GM12865 (cell line): Measurements from ENCODE around the gene CDH13.
A peak's percentile ranks its signal among the peaks of the same experiment; 100 is the strongest.

Experiments used
- DNase-seq: peaks from one replicate; pipeline ENCODE4 v3.0.0; 2010; ENCODE audit warnings: low read depth
- H3K4me3 ChIP-seq: 2 replicates; pipeline ENCODE4 v1.5.1; 2011; ENCODE audit warnings: mild to moderate bottlenecking, low read depth, low read length, control low read depth
- TF ChIP-seq, protein P1 (sequence below): IDR thresholded peaks from 2 replicates; pipeline ENCODE4 v1.5.1; 2011; ENCODE audit warnings: low read length, control low read depth, low read depth, inconsistent platforms; ENCODE audit not compliant: insufficient read depth; ENCODE audit errors: missing control alignments

The CDH13 gene

DNA sequence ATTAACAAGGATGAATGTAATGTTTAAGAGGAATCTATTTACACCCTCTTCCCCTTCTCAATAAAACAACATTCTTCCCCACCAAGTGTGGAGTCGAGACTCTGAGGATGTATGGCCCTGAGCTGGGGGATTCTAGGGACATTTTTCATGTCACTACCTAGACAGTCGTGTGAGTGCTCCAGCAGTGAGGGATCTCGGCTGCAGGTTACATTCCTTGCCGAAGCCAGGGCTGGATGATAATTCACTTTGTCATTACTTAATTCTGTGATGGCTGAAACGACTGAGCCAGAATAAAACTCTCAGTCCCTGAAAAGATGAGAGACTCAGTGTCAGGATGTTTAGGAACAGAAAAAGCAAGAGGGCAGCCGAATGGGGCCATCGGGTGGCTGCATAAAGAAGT is 1074.1 kb downstream of the CDH13 start:
- no peak for DNase-seq
- H3K4me3 ChIP-seq: no peak overlapping the region
- TF ChIP-seq, protein P1, sequence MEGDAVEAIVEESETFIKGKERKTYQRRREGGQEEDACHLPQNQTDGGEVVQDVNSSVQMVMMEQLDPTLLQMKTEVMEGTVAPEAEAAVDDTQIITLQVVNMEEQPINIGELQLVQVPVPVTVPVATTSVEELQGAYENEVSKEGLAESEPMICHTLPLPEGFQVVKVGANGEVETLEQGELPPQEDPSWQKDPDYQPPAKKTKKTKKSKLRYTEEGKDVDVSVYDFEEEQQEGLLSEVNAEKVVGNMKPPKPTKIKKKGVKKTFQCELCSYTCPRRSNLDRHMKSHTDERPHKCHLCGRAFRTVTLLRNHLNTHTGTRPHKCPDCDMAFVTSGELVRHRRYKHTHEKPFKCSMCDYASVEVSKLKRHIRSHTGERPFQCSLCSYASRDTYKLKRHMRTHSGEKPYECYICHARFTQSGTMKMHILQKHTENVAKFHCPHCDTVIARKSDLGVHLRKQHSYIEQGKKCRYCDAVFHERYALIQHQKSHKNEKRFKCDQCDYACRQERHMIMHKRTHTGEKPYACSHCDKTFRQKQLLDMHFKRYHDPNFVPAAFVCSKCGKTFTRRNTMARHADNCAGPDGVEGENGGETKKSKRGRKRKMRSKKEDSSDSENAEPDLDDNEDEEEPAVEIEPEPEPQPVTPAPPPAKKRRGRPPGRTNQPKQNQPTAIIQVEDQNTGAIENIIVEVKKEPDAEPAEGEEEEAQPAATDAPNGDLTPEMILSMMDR: no peak

DNA sequence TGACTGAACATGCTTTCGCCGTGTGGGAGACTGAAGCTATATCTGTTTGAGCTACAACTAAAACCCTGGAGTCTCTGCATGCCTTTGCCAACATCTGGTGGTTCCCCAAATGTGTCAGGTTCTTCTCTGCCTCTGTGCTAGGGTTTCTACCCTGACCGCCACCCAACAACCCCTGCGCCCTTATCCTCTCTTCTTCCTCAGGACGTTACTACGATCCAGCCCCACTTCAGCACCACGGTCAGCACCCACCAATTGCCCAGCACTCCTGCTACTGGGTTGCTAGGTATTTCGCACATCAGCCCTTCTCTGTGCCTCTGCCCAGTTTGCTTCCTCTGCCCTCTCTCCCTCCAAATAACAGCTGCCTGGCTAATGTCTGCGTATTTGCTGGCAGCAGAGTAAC is 1074.7 kb downstream of the CDH13 start:
- TF ChIP-seq, protein P1: no peak
- H3K4me3 ChIP-seq: no peak overlapping the region
- DNase-seq: peak; percentile 38

DNA sequence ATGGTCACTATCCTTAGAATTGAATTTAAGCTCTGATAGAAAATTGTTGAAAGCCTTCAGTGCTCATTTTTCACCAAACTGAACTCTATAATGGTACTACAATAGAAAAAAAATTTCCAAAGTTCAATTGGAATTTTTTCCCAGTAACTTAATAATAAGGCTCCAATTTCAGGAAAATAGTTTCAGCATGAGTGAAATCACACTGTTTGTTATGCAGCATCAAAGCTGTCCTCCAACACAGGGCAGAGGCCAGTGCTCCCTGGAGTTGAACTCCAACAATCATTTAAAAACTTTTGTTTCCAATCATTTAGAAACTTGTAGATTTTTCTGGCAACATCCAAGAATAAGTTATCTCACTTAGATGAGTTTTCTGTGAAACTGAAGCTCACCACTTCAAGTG is 1077.9 kb downstream of the CDH13 start:
- DNase-seq: no peak
- TF ChIP-seq, protein P1: no peak
- H3K4me3 ChIP-seq: no peak overlapping the region

DNA sequence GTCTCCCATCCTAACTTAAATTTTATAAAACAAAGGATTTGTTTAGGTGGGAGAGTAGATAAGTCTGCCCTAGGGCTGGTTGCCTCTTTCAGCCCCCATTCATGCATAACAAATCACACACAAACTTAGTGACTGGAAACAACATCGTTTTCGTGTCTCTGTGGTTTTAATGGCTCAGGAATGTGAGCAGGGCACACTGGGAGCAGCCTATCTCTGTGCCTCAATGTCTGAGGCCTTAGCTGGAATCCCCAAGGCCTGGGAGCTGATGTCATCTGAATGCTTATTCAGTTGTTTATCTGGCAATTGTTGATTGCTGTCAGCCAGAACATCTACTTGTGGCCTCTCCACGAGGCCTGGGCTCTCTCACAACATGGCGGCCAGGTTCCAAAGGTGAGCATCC is 1079.1 kb downstream of the CDH13 start:
- TF ChIP-seq, protein P1: no peak
- no peak overlapping the region for H3K4me3 ChIP-seq
- no peak for DNase-seq

DNA sequence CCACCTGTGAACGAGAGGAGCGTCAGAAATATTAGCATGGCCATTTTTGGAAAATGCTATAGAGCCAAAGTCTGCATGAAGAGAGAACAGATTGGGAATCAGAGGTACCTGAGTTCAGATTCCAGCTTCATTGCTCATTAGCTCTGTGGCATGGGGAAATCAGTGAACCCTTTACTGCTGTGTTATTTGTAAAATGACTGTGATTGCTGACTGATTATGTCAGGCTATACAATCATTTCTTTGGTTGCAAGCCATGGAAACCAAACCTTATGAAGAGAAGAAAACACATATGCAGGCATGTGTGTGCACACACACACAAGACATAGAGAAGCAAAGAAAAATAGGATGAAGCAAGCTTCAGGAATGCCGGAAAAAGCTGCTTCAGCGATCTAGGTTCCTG is 1079.6 kb downstream of the CDH13 start:
- H3K4me3 ChIP-seq: no peak overlapping the region
- no peak for DNase-seq
- TF ChIP-seq, protein P1: no peak

DNA sequence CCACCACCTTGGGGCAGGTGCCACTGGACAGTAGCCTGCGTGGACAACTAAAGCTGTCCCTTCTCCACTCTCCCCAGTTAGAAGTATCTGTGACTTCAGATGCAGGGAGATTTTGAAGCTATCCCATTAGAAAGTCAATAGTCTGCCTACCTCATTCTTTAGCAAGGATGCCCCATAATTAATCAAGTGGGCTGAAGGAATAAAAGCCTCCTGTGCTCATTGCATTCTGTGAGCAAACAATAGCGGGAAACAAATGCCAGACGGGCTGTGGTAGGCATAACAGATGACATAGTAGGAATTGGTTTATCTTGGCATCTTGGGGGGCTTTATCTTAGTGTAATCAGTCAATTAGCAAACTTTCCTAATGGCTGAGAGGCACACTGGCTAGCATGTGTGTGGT is 1084.3 kb downstream of the CDH13 start:
- TF ChIP-seq, protein P1: no peak
- DNase-seq: no peak
- no peak overlapping the region for H3K4me3 ChIP-seq

DNA sequence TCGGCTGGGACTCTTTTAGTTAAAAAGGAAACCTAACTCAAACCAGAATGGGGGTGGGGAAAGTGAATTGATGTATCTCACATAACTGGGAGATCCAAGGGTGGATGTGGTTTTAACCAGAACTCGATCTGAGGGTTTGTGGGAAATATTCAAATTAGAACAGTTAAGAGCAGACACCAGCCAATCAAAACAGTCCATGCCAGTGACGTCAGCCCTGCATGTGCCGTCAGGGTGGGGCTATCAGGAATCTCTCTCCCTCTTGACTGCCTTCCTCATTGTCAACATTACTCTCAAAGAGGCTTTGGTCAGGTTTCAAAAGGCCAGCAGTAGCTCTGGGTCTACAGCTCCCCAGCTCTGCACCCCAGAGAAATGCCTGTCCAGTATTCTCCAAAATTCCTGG is 1086.8 kb downstream of the CDH13 start:
- no peak for DNase-seq
- no peak overlapping the region for H3K4me3 ChIP-seq
- TF ChIP-seq, protein P1: no peak
